Adrenal gland (tissue), 12 donors: ENCODE data around the gene CENPT. TPM values are rescaled to one million over a fixed set of nuclear protein-coding genes. Genes with fewer than 3 reads are reported as not detected.

Experiments
- DNase-seq, 7 donors: peaks; one replicate each; pipeline ENCODE4 v3.0.0-alpha.2; 2019 to 2020
- H3K27ac ChIP-seq, 5 donors: fragments of 200-600 bp; sonication (generic) in 4 of 5; 1 replicate in 3 of 5; 2 replicates in 2 of 5; pipeline versions ENCODE4 v1.5.1 to v1.8.0; 2016 to 2020; ENCODE audit warnings: mild to moderate bottlenecking in 1 of 5
- H3K27me3 ChIP-seq: fragments of 200-600 bp; 2 replicates; pipeline ENCODE4 v1.8.0; 2021
- H3K36me3 ChIP-seq, 2 donors: fragments of 200-600 bp; replicated peaks in 1 of 2; 1 replicate in 1 of 2; 2 replicates in 1 of 2; pipeline versions ENCODE4 v1.5.1 to v1.8.0; 2018 to 2022
- H3K4me1 ChIP-seq, 2 donors: fragments of 200-600 bp; replicated peaks in 1 of 2; 1 replicate in 1 of 2; 2 replicates in 1 of 2; pipeline versions ENCODE4 v1.5.1 to v1.8.0; 2018 to 2021
- H3K4me3 ChIP-seq, 4 donors: fragments of 200-600 bp; sonication (generic) in 3 of 4; one replicate each; pipeline ENCODE4 v1.5.1; 2016 to 2018
- H3K9me3 ChIP-seq, 3 donors: fragments of 200-600 bp; sonication (generic) in 1 of 3; replicated peaks in 1 of 3; 1 replicate in 2 of 3; 2 replicates in 1 of 3; pipeline versions ENCODE4 v1.5.1 to v1.8.0; 2016 to 2021
- CTCF ChIP-seq, 6 experiments: fragments of 450-650 bp in 4 of 6; fragments of 200-600 bp in 2 of 6; sonication (generic) in 1 of 6; IDR thresholded peaks; 1 replicate in 5 of 6; 2 replicates in 1 of 6; pipeline versions ENCODE4 v1.5.1 to v1.8.0; 2016 to 2021; ENCODE audit warnings: antibody characterized with exemption in 6 of 6, mild to moderate bottlenecking in 2 of 6, moderate library complexity in 1 of 6
- POLR2A ChIP-seq, 2 donors: fragments of 450-650 bp; IDR thresholded peaks; one replicate each; pipeline ENCODE4 v1.6.1; 2017; ENCODE audit warnings: antibody characterized with exemption in 2 of 2, mild to moderate bottlenecking in 2 of 2, moderate library complexity in 1 of 2
- WGBS, 4 donors: extraction: QIAGEN DNeasy Blood & Tissue Kit in 2 of 4; methylation state at CpG; one replicate each; pipeline versions ENCODE4 v1.1.5 to v1.1.7; 2013 to 2017; 5-methylcytosine and 5-hydroxymethylcytosine counted together
- intact Hi-C, 2 donors: fragments of 100-400 bp; cut with DNase I; formaldehyde crosslinking; loops; one replicate each; pipeline versions ENCODE4 v1.14.1 to v1.15.0; 2022 to 2023
- polyA plus RNA-seq, 3 donors: library from polyadenylated mRNA; stranded (reverse); fragments of 200-250 nt in 2 of 3; fragments of 350-450 nt in 1 of 3; fragmentation: Illumina TruSeq in 1 of 3; extraction: RNeasy Lipid Tissue Mini Kit (QIAGEN cat#74804) in 1 of 3; gene quantifications; one replicate each; pipeline ENCODE4 v1.2.3, GENCODE V29; 2013 to 2014
- total RNA-seq, 9 donors: library from RNA; depleted of rRNA in 4 of 9; stranded (reverse); fragments of >200 nt in 4 of 9; fragments of 120-200 nt in 1 of 9; fragmentation: NEBNext Ultra II Directional in 1 of 9; extraction: Animal tissue kit (Norgen Biotek cat#: 25700) in 1 of 9; gene quantifications; one replicate each; pipeline versions ENCODE4 v1.1.0 to v1.2.4, GENCODE V29; 2013 to 2023
- donor health status: healthy with polysubstance abuse.
- donor health status: Bipolar disorder and iron deficiency.
- donor health status: DM: yes; HTN: yes; CAD: no.
- donor health status: DM: no; HTN: no; CAD: no.
- donor health status: DM: no; HTN: no; CAD: no.
- donor health status: DM: yes; HTN: yes; CAD: no.

Gene CENPT
- total and polyA plus RNA-seq, 12 donors, result 15.8 to 250 (median 38.8) TPM

DNA sequence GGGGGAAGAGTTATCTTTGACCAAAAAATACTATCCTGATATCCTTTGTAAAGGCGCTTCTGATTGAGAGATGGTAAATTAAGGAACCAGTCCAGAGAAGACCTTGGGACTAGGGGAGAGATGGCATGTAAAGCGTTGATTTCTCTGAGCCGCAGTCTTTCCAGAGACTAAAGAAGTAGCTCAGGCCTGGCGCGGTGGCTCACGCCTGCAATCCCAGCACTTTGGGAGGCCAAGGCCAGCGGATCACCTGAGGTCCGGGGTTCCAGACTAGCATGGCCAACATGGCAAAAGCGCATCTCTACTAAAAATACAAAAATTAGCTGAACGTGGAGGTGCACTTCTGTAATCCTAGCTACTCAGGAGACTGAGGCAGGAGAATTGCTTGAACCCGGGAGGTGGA lies 625 bp upstream of the CENPT start:
- peaks cover 28 to 49% of the 10 kb centered on the region in 2 donors for H3K4me1 ChIP-seq
- peak overlapping the region in 2 of 4 donors; percentile 82 to 85 for H3K4me3 ChIP-seq
- H3K36me3 ChIP-seq, result no peaks in the 10 kb centered on the region
- no peak for TF ChIP-seq CTCF (IDR thresholded peaks at IDR 0.05)
- TF ChIP-seq POLR2A (IDR thresholded peaks at IDR 0.05), result no peak
- intact Hi-C loops, result no loop called here
- H3K27ac ChIP-seq, result peak overlapping the region in 1 of 5 donors; percentile 95
- no peaks in the 10 kb centered on the region for H3K9me3 ChIP-seq
- no peaks in the 10 kb centered on the region for H3K27me3 ChIP-seq
- 71 to 81% (median 74%) methylated on average over 11 of the region's 11 CpGs for WGBS, 4 donors
- no peak for DNase-seq

GRCh38 chr16:67846320-67847063 lies 1.0 kb downstream of the CENPT start, which contains the start of gene NUTF2:
TSS of gene NUTF2 (plus strand) at chr16:67846933. CDS start at chr16:67865131, 18,198 bp downstream.
- H3K9me3 ChIP-seq, result no peaks in the 10 kb centered on the region
- peak within 1 kb of the TSS; percentile 29 to 95 (median 90) for H3K27ac ChIP-seq
- H3K27me3 ChIP-seq, result no peaks in the 10 kb centered on the region
- no peak for TF ChIP-seq CTCF (IDR thresholded peaks at IDR 0.05)
- peak in 1 of 2 donors; percentile 62 for TF ChIP-seq POLR2A (IDR thresholded peaks at IDR 0.05)
- WGBS, 4 donors, result 0 to 1% (median 0%) methylated on average over 16 to 57 of the region's 57 CpGs
- no peaks in the 10 kb centered on the region for H3K36me3 ChIP-seq
- intact Hi-C loops, result no loop called here
- peak; percentile 94 to 98 (median 96) for DNase-seq
- peaks cover 34 to 52% of the 10 kb centered on the region in 2 donors for H3K4me1 ChIP-seq
- peak within 1 kb of the TSS; percentile 60 to 85 (median 83) for H3K4me3 ChIP-seq

- Histone ChIP-seq H3K9me3 (no peaks in the 10 kb centered on the region), H3K27ac (peak overlapping the region; percentile 29 to 95 (median 90)), H3K36me3 (no peaks in the 10 kb centered on the region), H3K4me1 (peaks cover 37 to 53% of the 10 kb centered on the region in 2 donors), H3K4me3 (peak overlapping the region; percentile 60 to 85 (median 83)), H3K27me3 (no peaks in the 10 kb centered on the region)
- intact Hi-C loops, result no loop called here
- TF ChIP-seq POLR2A (IDR thresholded peaks at IDR 0.05) (no peak), CTCF (IDR thresholded peaks at IDR 0.05) (no peak)
- 13 to 19% (median 18%) methylated on average over 2 of the region's 2 CpGs for WGBS, 4 donors
- no peak for DNase-seq
Measured at GRCh38 chr16:67846063-67846319, 1.5 kb downstream of the CENPT start.

- Histone ChIP-seq H3K4me1 (peaks cover 37 to 53% of the 10 kb centered on the region in 2 donors), H3K27me3 (no peaks in the 10 kb centered on the region), H3K27ac (peak overlapping the region in 3 of 5 donors; percentile 90 to 95 (median 93)), H3K9me3 (no peaks in the 10 kb centered on the region), H3K4me3 (peak overlapping the region in 1 of 4 donors; percentile 85), H3K36me3 (no peaks in the 10 kb centered on the region)
- WGBS, 4 donors, result 66 to 76% (median 72%) methylated on average over 3 to 5 of the region's 5 CpGs
- DNase-seq, result no peak
- intact Hi-C loops, result no loop called here
- TF ChIP-seq POLR2A (IDR thresholded peaks at IDR 0.05), result no peak
- TF ChIP-seq CTCF (IDR thresholded peaks at IDR 0.05), result no peak
Measured at GRCh38 chr16:67845291-67846062, 2.0 kb downstream of the CENPT start.
